H1 (cell line): ENCODE results near the gene CELA1. TPM values are rescaled to one million over a fixed set of nuclear protein-coding genes. Genes with fewer than 3 reads are reported as not detected.

Experiments used
- EZH2 ChIP-seq: fragments of 200-600 bp; sonication (generic); IDR thresholded peaks from 2 replicates; pipeline ENCODE4 v1.7.1; 2012; ENCODE audit warnings: low read depth, mild to moderate bottlenecking, moderate library complexity, low read length, inconsistent platforms; ENCODE audit not compliant: severe bottlenecking
- POU5F1 ChIP-seq: IDR thresholded peaks from 2 replicates; pipeline ENCODE4 v1.6.1; 2011; ENCODE audit warnings: low read depth, mild to moderate bottlenecking, low read length, moderate library complexity
- RXRA ChIP-seq: IDR thresholded peaks from 2 replicates; pipeline ENCODE4 v1.6.1; 2011; ENCODE audit warnings: low read depth, mild to moderate bottlenecking, low read length, moderate library complexity; ENCODE audit not compliant: insufficient read depth
- TAF7 ChIP-seq: optimal IDR thresholded peaks from 2 replicates; pipeline ENCODE3; 2011; ENCODE audit warnings: low read depth, mild to moderate bottlenecking, inconsistent platforms, low read length, moderate library complexity, borderline replicate concordance
- TBP ChIP-seq: IDR thresholded peaks from 2 replicates; pipeline ENCODE4 v1.6.1; 2011; ENCODE audit warnings: low read depth, low read length, improper control_type of control experiment
- polyA plus RNA-seq, 7 experiments: library from polyadenylated mRNA; depleted of rRNA in 3 of 7; stranded (reverse) in 5 of 7; unstranded in 2 of 7; fragments of >200 nt in 5 of 7; fragments of 200-250 nt in 2 of 7; gene quantifications; 1 replicate in 5 of 7; 2 replicates in 1 of 7; 4 replicates in 1 of 7; pipeline versions ENCODE4 v1.2.1 to v1.2.3, GENCODE V29; 2011 to 2013; ENCODE audit warnings: missing spikeins in 2 of 7, mixed read lengths in 2 of 7
- total RNA-seq: library from RNA; stranded (reverse); fragmentation: NEBNext Ultra II Directional; extraction: Animal tissue kit (Norgen Biotek cat#: 25700); gene quantifications from 2 replicates; pipeline ENCODE4 v1.2.1, GENCODE V29; 2021
- TF ChIP-seq, protein P1 (sequence below): IDR thresholded peaks from 2 replicates; pipeline ENCODE4 v1.6.1; 2012; ENCODE audit warnings: inconsistent platforms
- TF ChIP-seq, protein P2 (sequence below): fragments of 300-600 bp; sonication (generic); IDR thresholded peaks from 2 replicates; pipeline ENCODE4 v1.7.1; 2012; ENCODE audit warnings: low read length, moderate library complexity, mild to moderate bottlenecking, inconsistent platforms; ENCODE audit not compliant: insufficient replicate concordance

Gene CELA1
- total and polyA plus RNA-seq, 2 of the 8 experiments (the other 6 are each of a cell fraction or from before 2014, with no cell fraction given), result 0.09 TPM; not detected in 1

DNA sequence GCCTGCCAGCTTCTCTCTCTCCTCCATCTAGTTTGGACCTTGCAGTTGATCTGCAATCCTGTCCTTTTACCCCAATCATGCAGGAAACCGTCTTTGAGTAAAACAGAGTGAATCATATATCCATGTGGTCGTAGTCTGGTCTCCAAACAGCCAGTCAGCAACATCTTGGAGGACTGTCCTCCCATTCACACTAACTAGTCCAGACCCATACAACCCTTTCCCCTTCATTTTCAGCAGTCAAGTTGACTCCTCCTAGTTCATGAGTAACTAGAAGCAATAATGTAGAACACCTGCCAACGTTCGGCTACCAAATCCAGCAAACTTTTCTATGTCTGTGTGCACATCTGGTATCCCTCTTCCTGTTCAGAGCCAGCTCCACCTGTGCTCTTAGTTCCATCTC is 11.7 kb downstream of the CELA1 start (continued):
- no peak for TF ChIP-seq TAF7
- no peak for TF ChIP-seq TBP
- TF ChIP-seq, protein P1, sequence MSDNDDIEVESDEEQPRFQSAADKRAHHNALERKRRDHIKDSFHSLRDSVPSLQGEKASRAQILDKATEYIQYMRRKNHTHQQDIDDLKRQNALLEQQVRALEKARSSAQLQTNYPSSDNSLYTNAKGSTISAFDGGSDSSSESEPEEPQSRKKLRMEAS, result no peak
- no peak for TF ChIP-seq POU5F1
- TF ChIP-seq, protein P2, sequence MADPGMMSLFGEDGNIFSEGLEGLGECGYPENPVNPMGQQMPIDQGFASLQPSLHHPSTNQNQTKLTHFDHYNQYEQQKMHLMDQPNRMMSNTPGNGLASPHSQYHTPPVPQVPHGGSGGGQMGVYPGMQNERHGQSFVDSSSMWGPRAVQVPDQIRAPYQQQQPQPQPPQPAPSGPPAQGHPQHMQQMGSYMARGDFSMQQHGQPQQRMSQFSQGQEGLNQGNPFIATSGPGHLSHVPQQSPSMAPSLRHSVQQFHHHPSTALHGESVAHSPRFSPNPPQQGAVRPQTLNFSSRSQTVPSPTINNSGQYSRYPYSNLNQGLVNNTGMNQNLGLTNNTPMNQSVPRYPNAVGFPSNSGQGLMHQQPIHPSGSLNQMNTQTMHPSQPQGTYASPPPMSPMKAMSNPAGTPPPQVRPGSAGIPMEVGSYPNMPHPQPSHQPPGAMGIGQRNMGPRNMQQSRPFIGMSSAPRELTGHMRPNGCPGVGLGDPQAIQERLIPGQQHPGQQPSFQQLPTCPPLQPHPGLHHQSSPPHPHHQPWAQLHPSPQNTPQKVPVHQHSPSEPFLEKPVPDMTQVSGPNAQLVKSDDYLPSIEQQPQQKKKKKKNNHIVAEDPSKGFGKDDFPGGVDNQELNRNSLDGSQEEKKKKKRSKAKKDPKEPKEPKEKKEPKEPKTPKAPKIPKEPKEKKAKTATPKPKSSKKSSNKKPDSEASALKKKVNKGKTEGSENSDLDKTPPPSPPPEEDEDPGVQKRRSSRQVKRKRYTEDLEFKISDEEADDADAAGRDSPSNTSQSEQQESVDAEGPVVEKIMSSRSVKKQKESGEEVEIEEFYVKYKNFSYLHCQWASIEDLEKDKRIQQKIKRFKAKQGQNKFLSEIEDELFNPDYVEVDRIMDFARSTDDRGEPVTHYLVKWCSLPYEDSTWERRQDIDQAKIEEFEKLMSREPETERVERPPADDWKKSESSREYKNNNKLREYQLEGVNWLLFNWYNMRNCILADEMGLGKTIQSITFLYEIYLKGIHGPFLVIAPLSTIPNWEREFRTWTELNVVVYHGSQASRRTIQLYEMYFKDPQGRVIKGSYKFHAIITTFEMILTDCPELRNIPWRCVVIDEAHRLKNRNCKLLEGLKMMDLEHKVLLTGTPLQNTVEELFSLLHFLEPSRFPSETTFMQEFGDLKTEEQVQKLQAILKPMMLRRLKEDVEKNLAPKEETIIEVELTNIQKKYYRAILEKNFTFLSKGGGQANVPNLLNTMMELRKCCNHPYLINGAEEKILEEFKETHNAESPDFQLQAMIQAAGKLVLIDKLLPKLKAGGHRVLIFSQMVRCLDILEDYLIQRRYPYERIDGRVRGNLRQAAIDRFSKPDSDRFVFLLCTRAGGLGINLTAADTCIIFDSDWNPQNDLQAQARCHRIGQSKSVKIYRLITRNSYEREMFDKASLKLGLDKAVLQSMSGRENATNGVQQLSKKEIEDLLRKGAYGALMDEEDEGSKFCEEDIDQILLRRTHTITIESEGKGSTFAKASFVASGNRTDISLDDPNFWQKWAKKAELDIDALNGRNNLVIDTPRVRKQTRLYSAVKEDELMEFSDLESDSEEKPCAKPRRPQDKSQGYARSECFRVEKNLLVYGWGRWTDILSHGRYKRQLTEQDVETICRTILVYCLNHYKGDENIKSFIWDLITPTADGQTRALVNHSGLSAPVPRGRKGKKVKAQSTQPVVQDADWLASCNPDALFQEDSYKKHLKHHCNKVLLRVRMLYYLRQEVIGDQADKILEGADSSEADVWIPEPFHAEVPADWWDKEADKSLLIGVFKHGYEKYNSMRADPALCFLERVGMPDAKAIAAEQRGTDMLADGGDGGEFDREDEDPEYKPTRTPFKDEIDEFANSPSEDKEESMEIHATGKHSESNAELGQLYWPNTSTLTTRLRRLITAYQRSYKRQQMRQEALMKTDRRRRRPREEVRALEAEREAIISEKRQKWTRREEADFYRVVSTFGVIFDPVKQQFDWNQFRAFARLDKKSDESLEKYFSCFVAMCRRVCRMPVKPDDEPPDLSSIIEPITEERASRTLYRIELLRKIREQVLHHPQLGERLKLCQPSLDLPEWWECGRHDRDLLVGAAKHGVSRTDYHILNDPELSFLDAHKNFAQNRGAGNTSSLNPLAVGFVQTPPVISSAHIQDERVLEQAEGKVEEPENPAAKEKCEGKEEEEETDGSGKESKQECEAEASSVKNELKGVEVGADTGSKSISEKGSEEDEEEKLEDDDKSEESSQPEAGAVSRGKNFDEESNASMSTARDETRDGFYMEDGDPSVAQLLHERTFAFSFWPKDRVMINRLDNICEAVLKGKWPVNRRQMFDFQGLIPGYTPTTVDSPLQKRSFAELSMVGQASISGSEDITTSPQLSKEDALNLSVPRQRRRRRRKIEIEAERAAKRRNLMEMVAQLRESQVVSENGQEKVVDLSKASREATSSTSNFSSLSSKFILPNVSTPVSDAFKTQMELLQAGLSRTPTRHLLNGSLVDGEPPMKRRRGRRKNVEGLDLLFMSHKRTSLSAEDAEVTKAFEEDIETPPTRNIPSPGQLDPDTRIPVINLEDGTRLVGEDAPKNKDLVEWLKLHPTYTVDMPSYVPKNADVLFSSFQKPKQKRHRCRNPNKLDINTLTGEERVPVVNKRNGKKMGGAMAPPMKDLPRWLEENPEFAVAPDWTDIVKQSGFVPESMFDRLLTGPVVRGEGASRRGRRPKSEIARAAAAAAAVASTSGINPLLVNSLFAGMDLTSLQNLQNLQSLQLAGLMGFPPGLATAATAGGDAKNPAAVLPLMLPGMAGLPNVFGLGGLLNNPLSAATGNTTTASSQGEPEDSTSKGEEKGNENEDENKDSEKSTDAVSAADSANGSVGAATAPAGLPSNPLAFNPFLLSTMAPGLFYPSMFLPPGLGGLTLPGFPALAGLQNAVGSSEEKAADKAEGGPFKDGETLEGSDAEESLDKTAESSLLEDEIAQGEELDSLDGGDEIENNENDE, result no peak
- no peak for TF ChIP-seq RXRA
- TF ChIP-seq EZH2, result no peak
